ENCODE data around the gene PRKN.

GRCh38 chr6:162681447-162681846 is 46.1 kb downstream of the PRKN start:
- TF ChIP-seq GATA3 (IDR thresholded peaks at IDR 0.05; ENCODE audit: low read depth, low read length) (no peak), GATA2 (IDR thresholded peaks at IDR 0.05; ENCODE audit: low read depth, low read length) (no peak)
